ENCODE results near the gene ASRGL1. TPM values are rescaled to one million over a fixed set of nuclear protein-coding genes. Genes with fewer than 3 reads are reported as not detected.
A peak's percentile ranks its signal among the peaks of the same experiment; 100 is the strongest.
"Not testable (repeated sequence)": the region's sequence is repeated elsewhere in the genome, so short reads cannot be mapped to it uniquely, and the experiment has no call there.

The ASRGL1 gene
- total and polyA plus RNA-seq, 2 donors (not counting 1 experiment from before 2014, with no cell fraction given) = 0.49 to 1.3 TPM

DNA sequence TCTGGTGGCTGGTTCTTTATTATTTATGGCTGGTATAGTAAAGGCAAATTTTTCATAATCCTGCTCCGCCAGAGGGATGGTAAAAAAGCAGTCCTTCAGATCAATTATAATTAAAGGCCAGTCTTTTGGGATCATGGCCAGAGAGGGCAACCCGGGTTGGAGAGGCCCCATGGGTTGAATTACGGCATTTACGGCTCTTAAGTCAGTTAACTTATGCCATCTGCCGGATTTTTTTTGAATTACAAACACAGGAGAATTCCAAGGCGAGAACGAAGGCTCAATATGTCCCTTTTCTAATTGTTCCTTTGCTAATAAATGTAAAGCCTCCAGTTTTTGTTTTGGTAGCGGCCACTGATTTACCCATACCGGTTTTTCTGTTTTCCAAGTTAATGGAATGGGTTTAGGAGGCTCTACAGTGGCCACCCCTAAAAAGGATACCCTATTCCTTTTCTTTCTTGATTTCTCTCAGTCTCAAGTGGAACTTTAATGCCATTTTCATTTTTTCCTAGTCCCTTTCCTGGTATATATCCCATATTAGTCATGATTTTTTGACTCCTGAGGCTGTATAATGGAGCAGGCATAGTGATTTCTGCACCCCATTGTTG lies 41.3 kb downstream of the ASRGL1 start:
- H3K27ac ChIP-seq (ENCODE audit: low read length in 2 of 2); H4K20me1 ChIP-seq (ENCODE audit: control insufficient read depth, insufficient read depth, low read length, poor library complexity, severe bottlenecking); H3K9ac ChIP-seq (ENCODE audit: low read length); H3K4me1 ChIP-seq (ENCODE audit: control insufficient read depth in 2 of 2, insufficient read depth in 2 of 2, low read length in 2 of 2); H3K4me3 Mint-ChIP-seq; H3K9me3 Mint-ChIP-seq (ENCODE audit: insufficient read depth); ATAC-seq (ENCODE audit: low read depth); H3K4me1 Mint-ChIP-seq; H3K9me3 ChIP-seq (ENCODE audit: control extremely low read depth in 1 of 3, control insufficient read depth in 2 of 3, insufficient read depth in 1 of 3, low read length in 2 of 3); H3K4me3 ChIP-seq (ENCODE audit: control extremely low read depth in 1 of 5, extremely low read depth in 1 of 5, insufficient read depth in 1 of 5, low read depth in 2 of 5, low read length in 4 of 5); H3K4me2 ChIP-seq (replicated peaks; ENCODE audit: low read depth, low read length, poor library complexity, severe bottlenecking); H3K27me3 Mint-ChIP-seq; POLR2A ChIA-PET; H3K79me2 ChIP-seq (ENCODE audit: control insufficient read depth, insufficient read depth, low read length); H3K27ac Mint-ChIP-seq; H2AFZ ChIP-seq (ENCODE audit: insufficient read depth, low read depth, low read length, poor library complexity, severe bottlenecking); H3K36me3 ChIP-seq (replicated peaks in 1 of 2; ENCODE audit: control extremely low read depth in 1 of 2, control insufficient read depth in 1 of 2, extremely low read depth in 1 of 2, insufficient read depth in 2 of 2, low read length in 1 of 2); H3K27me3 ChIP-seq (replicated peaks in 1 of 4; ENCODE audit: control extremely low read depth in 1 of 4, control insufficient read depth in 3 of 4, insufficient read depth in 4 of 4, low read length in 3 of 4): not testable (repeated sequence)
- intact Hi-C loops (cut with micrococcal nuclease) = loop anchor here (1.0 to 5.0 kb wide), 3 partner anchors 38 to 161 kb away; no protein-coding TSS in a partner anchor
- 13% methylated on average over 3 of the region's 9 CpGs for WGBS (ENCODE audit: insufficient coverage)
- TF ChIP-seq, protein P1, sequence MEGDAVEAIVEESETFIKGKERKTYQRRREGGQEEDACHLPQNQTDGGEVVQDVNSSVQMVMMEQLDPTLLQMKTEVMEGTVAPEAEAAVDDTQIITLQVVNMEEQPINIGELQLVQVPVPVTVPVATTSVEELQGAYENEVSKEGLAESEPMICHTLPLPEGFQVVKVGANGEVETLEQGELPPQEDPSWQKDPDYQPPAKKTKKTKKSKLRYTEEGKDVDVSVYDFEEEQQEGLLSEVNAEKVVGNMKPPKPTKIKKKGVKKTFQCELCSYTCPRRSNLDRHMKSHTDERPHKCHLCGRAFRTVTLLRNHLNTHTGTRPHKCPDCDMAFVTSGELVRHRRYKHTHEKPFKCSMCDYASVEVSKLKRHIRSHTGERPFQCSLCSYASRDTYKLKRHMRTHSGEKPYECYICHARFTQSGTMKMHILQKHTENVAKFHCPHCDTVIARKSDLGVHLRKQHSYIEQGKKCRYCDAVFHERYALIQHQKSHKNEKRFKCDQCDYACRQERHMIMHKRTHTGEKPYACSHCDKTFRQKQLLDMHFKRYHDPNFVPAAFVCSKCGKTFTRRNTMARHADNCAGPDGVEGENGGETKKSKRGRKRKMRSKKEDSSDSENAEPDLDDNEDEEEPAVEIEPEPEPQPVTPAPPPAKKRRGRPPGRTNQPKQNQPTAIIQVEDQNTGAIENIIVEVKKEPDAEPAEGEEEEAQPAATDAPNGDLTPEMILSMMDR (IDR thresholded peaks at IDR 0.05) = peak; percentile 77
- CTCF ChIA-PET = interaction anchor here (0.8 to 5.5 kb wide), 7 partner anchors 16 to 581 kb away, joined by 3 to 38 read pairs (median 5); partner anchors contain the start of gene ASRGL1
- peak; percentile 65 for DNase-seq

DNA sequence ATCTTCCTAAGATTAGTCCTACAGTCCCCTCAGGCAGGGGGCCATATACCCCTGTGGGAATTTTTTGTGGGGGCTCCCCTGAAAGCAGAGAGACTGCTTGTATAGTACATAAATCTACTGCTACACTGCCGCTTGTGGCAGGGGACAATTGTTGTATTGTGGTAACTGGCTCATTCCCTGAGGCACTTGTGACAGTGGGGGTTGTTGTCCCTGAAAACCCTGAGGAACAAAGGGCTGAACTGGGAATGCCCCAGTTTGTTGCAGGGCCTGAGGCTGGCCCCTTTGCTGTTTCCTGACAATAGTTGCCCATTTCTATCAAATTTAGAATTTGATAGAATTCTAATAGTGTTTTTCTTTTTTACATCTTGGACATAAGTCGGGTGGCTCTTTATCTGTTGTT lies 42.3 kb downstream of the ASRGL1 start:
- H3K27ac Mint-ChIP-seq; H3K4me1 ChIP-seq (ENCODE audit: control insufficient read depth in 2 of 2, insufficient read depth in 2 of 2, low read length in 2 of 2); H3K27me3 Mint-ChIP-seq; POLR2A ChIA-PET; H2AFZ ChIP-seq (ENCODE audit: insufficient read depth, low read depth, low read length, poor library complexity, severe bottlenecking); H3K4me1 Mint-ChIP-seq; H3K9ac ChIP-seq (ENCODE audit: low read length); H3K36me3 ChIP-seq (replicated peaks in 1 of 2; ENCODE audit: control extremely low read depth in 1 of 2, control insufficient read depth in 1 of 2, extremely low read depth in 1 of 2, insufficient read depth in 2 of 2, low read length in 1 of 2); H3K27me3 ChIP-seq (replicated peaks in 1 of 4; ENCODE audit: control extremely low read depth in 1 of 4, control insufficient read depth in 3 of 4, insufficient read depth in 4 of 4, low read length in 3 of 4); H4K20me1 ChIP-seq (ENCODE audit: control insufficient read depth, insufficient read depth, low read length, poor library complexity, severe bottlenecking); H3K9me3 ChIP-seq (ENCODE audit: control extremely low read depth in 1 of 3, control insufficient read depth in 2 of 3, insufficient read depth in 1 of 3, low read length in 2 of 3); H3K27ac ChIP-seq (ENCODE audit: low read length in 2 of 2); H3K4me3 Mint-ChIP-seq; H3K9me3 Mint-ChIP-seq (ENCODE audit: insufficient read depth); H3K79me2 ChIP-seq (ENCODE audit: control insufficient read depth, insufficient read depth, low read length); ATAC-seq (ENCODE audit: low read depth); H3K4me2 ChIP-seq (replicated peaks; ENCODE audit: low read depth, low read length, poor library complexity, severe bottlenecking); DNase-seq; H3K4me3 ChIP-seq (ENCODE audit: control extremely low read depth in 1 of 5, extremely low read depth in 1 of 5, insufficient read depth in 1 of 5, low read depth in 2 of 5, low read length in 4 of 5): not testable (repeated sequence)
- intact Hi-C loops (cut with micrococcal nuclease) = loop anchor here (2.0 to 5.0 kb wide), 2 partner anchors 69 to 162 kb away; no protein-coding TSS in a partner anchor
- CTCF ChIA-PET = interaction anchor here (0.7 to 1.6 kb wide), 9 partner anchors 9 to 582 kb away, joined by 3 to 11 read pairs (median 4); no protein-coding TSS in a partner anchor
- WGBS (ENCODE audit: insufficient coverage) = no CpG with 5 or more reads among the region's 2 CpGs
